ENCODE results near the gene EXOC3L4.

EXOC3L4 gene

DNA sequence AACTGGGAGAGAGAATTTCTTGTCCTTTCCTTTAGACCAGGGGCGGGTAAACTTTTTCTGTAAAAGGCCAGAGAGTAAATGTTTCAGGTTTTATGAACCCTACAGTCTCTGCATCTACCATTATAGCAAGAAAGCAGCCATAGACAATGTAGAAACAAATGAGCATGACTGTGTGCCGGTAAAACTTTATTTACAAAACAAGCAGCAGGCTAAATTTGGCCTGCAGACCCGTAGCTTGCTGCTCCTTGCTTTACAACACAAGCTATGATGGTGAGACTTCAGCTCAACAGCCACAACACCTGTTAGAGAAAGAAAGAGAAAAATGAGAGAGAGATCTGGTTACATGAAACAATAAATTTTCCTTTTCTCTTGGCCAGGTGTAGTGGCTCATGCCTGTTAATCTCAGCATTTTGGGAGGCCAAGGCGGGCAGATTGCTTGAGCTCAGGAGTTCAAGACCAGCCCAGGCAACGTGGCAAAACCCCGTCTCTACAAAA is 33.0 kb upstream of the EXOC3L4 start:
- H3K4me1 Mint-ChIP-seq, result peaks cover 30% of the 10 kb centered on the region
- DNase-seq, result no peak
- H3K27me3 Mint-ChIP-seq (ENCODE audit: low read depth, poor library complexity), result no peaks in the 10 kb centered on the region
- no peak overlapping the region for H3K27ac Mint-ChIP-seq
- no peak overlapping the region for H3K4me3 Mint-ChIP-seq
- H3K9me3 Mint-ChIP-seq, result peaks cover 4% of the 10 kb centered on the region
- TF ChIP-seq, protein P1, sequence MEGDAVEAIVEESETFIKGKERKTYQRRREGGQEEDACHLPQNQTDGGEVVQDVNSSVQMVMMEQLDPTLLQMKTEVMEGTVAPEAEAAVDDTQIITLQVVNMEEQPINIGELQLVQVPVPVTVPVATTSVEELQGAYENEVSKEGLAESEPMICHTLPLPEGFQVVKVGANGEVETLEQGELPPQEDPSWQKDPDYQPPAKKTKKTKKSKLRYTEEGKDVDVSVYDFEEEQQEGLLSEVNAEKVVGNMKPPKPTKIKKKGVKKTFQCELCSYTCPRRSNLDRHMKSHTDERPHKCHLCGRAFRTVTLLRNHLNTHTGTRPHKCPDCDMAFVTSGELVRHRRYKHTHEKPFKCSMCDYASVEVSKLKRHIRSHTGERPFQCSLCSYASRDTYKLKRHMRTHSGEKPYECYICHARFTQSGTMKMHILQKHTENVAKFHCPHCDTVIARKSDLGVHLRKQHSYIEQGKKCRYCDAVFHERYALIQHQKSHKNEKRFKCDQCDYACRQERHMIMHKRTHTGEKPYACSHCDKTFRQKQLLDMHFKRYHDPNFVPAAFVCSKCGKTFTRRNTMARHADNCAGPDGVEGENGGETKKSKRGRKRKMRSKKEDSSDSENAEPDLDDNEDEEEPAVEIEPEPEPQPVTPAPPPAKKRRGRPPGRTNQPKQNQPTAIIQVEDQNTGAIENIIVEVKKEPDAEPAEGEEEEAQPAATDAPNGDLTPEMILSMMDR (IDR thresholded peaks at IDR 0.05), result no peak
- H3K36me3 Mint-ChIP-seq (ENCODE audit: low read depth), result peaks cover 11% of the 10 kb centered on the region

DNA sequence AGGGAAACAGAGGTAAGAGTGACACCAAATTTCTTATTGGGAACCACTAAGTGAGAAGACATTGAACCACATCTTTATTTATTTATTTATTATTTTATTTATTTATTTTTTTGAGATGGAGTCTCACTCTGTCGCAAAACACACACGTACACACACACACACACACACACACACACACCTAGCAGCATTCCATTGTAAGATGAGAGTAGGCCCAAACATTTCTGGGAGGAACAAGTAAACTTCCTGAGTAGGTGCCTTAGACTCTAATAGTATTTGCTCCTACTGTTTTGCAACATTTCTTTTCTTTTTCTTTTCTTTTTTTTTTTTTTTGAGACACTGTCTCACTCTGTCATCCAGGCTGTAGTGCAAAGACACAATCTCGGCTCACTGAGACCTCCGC is 30.1 kb upstream of the EXOC3L4 start:
- DNase-seq, result no peak
- H3K9me3 Mint-ChIP-seq, result peaks cover 4% of the 10 kb centered on the region
- H3K4me1 Mint-ChIP-seq, result peaks cover 30% of the 10 kb centered on the region
- no peak overlapping the region for H3K4me3 Mint-ChIP-seq
- TF ChIP-seq, protein P1 (IDR thresholded peaks at IDR 0.05), result no peak
- peaks cover 11% of the 10 kb centered on the region for H3K36me3 Mint-ChIP-seq (ENCODE audit: low read depth)
- H3K27me3 Mint-ChIP-seq (ENCODE audit: low read depth, poor library complexity), result no peaks in the 10 kb centered on the region
- no peak overlapping the region for H3K27ac Mint-ChIP-seq

DNA sequence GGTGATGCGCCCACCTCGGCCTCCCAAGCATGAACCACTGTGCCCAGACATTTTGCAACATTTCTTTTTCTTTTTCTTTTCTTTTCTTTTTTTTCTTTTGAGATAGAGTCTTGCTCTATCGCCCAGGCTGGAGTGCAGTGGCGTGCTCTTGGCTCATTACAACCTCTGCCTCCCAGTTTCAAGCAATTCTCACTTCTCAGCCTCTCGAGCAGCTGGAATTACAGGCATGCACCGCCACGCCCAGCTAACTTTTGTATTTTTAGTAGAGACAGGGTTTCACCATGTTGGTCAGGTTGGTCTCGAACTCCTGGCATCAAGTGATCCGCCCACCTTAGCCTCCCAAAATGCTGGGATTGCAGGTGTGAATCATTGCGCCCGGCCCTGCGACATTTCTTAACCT is 29.5 kb upstream of the EXOC3L4 start:
- DNase-seq, result no peak
- Mint-ChIP-seq H3K4me1 (peaks cover 30% of the 10 kb centered on the region), H3K4me3 (no peak overlapping the region), H3K27me3 (ENCODE audit: low read depth, poor library complexity) (peaks cover 3% of the 10 kb centered on the region), H3K27ac (no peak overlapping the region), H3K36me3 (ENCODE audit: low read depth) (peaks cover 11% of the 10 kb centered on the region), H3K9me3 (peaks cover 4% of the 10 kb centered on the region)
- TF ChIP-seq, protein P1 (IDR thresholded peaks at IDR 0.05), result no peak

DNA sequence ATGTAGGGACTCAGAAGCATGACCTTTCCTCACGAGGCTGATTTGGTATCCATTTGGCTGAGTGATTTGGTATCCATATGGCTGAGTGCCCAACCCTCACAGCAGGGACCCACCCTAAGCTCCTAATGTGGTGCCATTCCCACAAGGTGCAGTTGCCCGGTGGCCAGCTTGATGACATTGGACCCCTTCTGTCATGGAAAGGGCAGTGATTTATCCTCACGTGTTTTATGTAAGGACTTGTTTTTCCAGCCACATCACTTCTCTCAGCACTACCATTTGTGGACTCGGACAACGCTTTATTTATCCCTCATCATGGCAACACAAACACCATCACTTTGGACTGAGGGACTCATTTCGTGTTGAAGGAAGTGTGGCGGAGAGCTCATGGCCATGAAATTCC is 28.7 kb upstream of the EXOC3L4 start:
- Mint-ChIP-seq H3K4me3 (no peak overlapping the region), H3K9me3 (peaks cover 4% of the 10 kb centered on the region), H3K4me1 (peaks cover 32% of the 10 kb centered on the region), H3K27me3 (ENCODE audit: low read depth, poor library complexity) (peaks cover 3% of the 10 kb centered on the region), H3K36me3 (ENCODE audit: low read depth) (peaks cover 11% of the 10 kb centered on the region), H3K27ac (no peak overlapping the region)
- DNase-seq, result no peak
- TF ChIP-seq, protein P1 (IDR thresholded peaks at IDR 0.05), result no peak

DNA sequence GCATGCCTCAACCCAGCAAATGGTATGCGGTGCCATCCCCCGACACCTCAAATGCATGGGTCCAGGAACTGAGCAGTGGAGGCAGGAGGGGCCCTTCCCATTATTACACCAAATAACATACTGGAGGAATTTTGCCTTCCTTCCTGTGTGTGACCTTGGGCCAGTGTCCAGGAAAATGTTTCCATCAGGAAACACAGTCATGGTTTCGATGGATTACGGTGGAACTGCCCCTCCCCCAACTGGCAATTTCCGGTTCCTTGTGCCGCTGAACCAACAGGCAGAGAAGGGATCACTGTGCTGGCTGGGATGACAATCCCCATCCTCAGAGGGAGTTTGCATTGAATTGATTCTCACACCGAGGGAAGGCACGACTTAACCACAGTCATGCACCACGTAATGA is 28.1 kb upstream of the EXOC3L4 start:
- H3K27ac Mint-ChIP-seq, result no peak overlapping the region
- no peak for DNase-seq
- TF ChIP-seq, protein P1 (IDR thresholded peaks at IDR 0.05), result no peak
- H3K4me1 Mint-ChIP-seq, result peaks cover 37% of the 10 kb centered on the region
- peaks cover 11% of the 10 kb centered on the region for H3K36me3 Mint-ChIP-seq (ENCODE audit: low read depth)
- H3K4me3 Mint-ChIP-seq, result no peak overlapping the region
- H3K9me3 Mint-ChIP-seq, result peaks cover 4% of the 10 kb centered on the region
- H3K27me3 Mint-ChIP-seq (ENCODE audit: low read depth, poor library complexity), result peaks cover 3% of the 10 kb centered on the region

DNA sequence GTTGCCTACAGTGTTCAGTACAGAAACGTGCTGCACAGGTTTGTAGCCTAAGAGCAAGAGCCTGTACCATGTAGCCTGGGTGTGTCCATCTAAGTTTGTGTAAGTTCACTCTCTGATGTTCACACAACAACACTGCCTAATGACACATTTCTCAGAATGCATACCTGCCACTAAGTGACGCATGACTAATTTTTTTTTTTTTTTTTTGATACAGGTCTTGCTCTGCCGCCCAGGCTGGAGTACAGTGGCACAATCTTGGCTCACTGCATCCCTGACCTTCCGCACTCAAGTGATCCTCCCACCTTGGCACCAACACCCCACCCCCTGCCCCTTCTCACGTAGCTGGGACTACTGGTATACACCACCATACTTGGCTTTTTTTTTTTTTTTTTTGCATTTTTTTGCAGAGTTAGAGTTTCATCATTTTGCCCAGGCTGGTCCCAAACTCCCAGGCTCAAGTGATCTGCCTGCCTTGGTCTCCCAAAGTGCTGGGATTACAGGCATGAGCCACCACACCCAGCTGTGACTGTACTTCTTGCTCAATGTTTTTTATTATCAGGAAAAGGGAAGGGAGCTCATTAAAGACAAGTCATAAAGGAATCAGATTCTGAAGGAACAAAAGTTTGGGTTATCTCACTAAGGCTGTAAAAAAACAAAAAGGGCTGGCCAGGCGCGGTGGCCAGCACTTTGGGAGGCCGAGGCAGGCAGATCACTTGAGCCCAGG is 27.1 kb upstream of the EXOC3L4 start:
- Mint-ChIP-seq H3K27me3 (ENCODE audit: low read depth, poor library complexity) (peaks cover 3% of the 10 kb centered on the region), H3K4me3 (no peak overlapping the region), H3K36me3 (ENCODE audit: low read depth) (peaks cover 11% of the 10 kb centered on the region), H3K9me3 (peaks cover 4% of the 10 kb centered on the region), H3K4me1 (peaks cover 39% of the 10 kb centered on the region), H3K27ac (no peak overlapping the region)
- TF ChIP-seq, protein P1 (IDR thresholded peaks at IDR 0.05), result no peak
- DNase-seq, result no peak
